Lower leg skin (tissue), 3 donors: Measurements from ENCODE around the gene TLCD2.

ENCODE experiments used
- POLR2A ChIP-seq, 2 donors: fragments of 450-650 bp; IDR thresholded peaks; one replicate each; pipeline ENCODE4 v1.6.1; 2016 to 2017; ENCODE audit warnings: antibody characterized with exemption in 2 of 2, mild to moderate bottlenecking in 1 of 2, moderate library complexity in 1 of 2
- TF ChIP-seq, protein P1 (sequence below), 3 donors: fragments of 450-650 bp; IDR thresholded peaks; one replicate each; pipeline ENCODE4 v1.5.1; 2016; ENCODE audit warnings: antibody characterized with exemption in 3 of 3, mild to moderate bottlenecking in 3 of 3, moderate library complexity in 2 of 3

DNA sequence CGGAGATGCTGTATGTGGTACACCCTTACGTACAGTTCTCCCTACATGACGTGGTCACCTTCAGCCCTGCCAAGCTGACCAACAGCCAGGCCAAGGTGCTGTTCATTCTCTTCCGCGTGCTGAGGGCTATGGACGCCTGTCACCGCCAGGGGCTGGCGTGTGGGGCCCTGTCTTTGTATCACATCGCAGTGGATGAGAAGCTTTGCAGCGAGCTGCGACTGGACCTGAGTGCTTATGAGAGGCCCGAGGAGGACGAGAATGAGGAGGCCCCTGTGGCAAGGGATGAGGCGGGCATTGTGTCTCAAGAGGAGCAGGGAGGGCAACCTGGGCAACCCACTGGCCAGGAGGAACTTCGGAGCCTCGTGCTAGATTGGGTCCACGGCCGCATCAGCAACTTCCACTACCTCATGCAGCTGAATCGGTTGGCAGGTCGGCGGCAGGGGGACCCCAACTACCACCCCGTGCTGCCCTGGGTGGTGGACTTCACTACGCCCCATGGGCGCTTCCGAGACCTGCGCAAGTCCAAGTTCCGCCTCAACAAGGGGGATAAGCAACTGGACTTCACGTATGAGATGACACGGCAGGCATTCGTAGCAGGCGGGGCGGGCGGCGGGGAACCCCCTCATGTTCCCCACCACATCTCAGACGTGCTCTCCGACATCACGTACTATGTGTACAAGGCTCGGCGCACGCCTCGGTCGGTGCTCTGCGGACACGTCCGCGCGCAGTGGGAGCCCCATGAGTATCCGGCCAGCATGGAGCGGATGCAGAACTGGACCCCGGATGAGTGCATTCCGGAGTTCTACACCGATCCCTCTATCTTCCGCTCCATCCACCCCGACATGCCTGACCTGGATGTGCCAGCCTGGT is 15.7 kb upstream of the TLCD2 start:
- TF ChIP-seq, protein P1, sequence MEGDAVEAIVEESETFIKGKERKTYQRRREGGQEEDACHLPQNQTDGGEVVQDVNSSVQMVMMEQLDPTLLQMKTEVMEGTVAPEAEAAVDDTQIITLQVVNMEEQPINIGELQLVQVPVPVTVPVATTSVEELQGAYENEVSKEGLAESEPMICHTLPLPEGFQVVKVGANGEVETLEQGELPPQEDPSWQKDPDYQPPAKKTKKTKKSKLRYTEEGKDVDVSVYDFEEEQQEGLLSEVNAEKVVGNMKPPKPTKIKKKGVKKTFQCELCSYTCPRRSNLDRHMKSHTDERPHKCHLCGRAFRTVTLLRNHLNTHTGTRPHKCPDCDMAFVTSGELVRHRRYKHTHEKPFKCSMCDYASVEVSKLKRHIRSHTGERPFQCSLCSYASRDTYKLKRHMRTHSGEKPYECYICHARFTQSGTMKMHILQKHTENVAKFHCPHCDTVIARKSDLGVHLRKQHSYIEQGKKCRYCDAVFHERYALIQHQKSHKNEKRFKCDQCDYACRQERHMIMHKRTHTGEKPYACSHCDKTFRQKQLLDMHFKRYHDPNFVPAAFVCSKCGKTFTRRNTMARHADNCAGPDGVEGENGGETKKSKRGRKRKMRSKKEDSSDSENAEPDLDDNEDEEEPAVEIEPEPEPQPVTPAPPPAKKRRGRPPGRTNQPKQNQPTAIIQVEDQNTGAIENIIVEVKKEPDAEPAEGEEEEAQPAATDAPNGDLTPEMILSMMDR (IDR thresholded peaks at IDR 0.05), result no peak
- no peak for TF ChIP-seq POLR2A (IDR thresholded peaks at IDR 0.05)
